HG02981 (cell line): ENCODE results near the gene CASQ2.

Experiments used
- ATAC-seq: cut with Tn5 transposase; IDR thresholded peaks from one replicate; pipeline ENCODE4 v1.9.1; 2021; ENCODE audit warnings: mild to moderate bottlenecking, moderate library complexity; ENCODE audit not compliant: unreplicated experiment

Gene CASQ2

DNA sequence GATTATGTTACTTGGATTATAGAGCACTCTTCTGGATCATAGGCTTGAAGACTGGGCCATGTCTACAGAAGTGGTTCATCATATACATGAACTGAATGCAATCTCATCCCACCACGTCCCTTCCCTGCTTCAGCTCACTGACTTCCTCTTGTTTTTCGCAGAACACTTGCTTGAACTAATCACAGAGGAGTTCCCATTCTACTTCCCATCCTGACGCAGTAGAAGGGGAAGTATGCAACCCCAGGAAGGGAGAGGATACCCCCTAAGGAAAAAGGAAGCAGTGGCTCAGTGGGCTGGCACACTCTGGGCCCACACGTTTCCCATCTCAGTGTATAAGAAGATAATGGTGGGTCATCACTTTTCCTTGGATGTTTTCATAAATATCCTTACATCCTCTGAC, 36.2 kb downstream of the CASQ2 start:
- no peak for ATAC-seq

DNA sequence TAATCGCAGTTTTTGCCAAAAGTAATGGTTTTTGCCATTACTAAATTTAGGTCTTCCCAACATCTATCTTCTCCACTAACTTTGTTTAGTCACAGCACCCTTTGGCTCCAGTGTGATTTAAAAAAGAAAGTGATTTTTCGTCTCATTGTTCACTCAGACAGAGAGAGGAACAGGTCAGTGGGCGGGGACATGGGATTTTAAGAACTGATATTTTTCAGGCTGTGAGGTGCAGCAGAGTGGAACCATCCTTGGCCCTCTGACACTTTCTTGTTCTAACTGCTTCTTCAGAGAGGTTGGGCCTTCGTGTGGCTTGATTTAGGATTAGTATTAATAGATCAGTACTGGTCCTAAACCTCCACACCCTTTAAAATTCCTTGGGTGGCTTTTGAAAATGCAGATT, 38.8 kb downstream of the CASQ2 start:
- peak; percentile 90 for ATAC-seq

DNA sequence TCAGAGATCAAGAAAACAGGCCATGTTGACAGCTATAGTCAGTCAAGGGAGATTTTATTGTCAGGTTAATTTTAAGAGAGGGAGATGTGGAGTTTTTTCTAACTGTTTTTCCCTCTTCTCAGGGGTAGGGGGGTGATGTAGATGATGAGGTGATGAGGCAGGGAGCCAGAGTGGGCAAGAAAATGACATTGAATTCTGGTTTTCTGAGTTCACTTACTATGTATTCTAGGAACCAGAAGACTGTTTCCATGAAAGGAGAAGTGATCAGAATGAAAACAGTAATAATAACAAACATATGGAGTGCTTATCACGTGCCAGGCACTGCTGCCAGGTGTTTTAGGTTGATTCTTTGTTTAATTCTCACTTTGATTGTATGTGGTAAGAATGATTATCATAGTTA, 40.2 kb downstream of the CASQ2 start:
- ATAC-seq, result no peak

DNA sequence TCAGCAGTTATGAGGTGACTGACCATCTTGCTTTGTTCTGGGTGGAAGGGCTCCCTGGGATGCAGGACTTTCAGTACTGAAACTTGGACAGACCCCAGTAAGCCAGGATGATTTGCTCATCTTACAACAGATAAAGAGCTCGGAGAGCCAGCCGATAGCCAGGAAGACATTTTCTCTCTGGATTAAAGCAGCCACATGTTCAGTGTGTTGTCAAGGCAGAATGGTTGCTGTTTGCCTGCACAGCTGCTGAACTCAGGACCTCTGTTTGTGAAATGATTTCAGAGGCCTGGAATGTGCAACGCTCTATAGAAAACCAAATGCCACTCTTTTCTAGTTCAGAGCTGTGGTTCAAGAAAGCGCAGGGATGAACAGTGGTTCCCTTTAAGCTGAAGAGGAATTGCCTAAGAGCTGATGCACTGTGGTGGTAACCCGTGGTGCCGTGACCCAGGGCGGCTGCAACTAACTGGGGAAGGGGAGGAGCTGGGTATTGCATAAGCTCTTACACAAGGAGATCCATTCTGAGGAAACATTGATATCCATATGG, 40.7 kb downstream of the CASQ2 start:
- ATAC-seq, result no peak

DNA sequence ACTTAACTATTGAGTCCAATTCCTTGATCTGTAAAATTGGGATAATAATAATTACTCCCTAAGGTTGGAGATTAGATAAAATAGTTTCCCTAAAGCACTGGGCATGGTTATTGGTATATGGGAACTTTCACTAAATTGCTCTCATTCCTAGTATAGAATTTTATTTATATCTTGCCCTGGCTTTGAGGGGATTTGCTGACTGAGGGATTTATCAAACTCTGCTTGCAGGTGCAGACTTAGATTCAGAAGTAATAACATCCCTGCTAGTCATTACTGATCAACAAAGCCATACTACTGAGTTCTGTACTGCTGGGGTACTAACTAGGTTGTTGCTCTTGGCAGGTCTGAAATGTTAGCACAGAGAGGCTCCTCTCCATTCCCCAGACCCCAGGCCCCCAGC, 41.9 kb downstream of the CASQ2 start:
- ATAC-seq, result no peak

DNA sequence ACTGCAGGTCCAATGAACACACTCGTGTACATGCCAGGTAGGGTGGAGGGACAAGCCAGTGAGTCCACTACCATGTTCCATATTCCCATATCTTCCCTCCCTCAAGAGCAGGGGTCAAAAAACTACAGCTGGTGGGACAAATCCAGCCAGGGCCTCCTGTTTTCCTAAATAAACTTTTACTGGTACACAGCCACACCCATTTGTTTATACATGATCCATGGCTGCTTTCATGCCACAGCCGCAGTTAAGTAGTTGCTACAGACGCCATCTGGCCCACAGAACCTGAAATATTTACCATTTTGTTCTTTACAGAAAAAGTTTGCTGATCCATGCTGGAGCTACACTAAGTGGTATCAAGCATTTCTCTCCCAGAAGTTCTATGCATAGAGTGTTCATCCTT, 42.4 kb downstream of the CASQ2 start:
- no peak for ATAC-seq

DNA sequence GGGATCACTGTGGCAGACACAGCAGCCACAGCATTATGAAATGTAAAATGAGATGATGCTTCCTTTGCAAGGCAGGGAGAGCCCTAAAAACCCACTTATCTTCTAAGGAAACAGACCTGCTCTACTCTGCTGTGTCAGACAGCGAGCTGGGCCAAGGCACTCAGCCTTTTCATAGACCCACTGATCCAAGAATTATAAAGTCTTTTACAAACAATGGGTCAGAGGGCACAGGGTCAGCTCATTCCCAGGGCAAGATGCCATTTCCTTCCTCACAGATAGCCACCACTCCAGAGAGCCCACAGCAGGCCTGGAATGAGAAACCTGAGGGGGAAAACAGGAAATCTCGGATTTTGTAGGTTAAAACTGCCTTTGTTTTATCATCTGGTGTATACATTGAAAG, 42.9 kb downstream of the CASQ2 start:
- no peak for ATAC-seq

DNA sequence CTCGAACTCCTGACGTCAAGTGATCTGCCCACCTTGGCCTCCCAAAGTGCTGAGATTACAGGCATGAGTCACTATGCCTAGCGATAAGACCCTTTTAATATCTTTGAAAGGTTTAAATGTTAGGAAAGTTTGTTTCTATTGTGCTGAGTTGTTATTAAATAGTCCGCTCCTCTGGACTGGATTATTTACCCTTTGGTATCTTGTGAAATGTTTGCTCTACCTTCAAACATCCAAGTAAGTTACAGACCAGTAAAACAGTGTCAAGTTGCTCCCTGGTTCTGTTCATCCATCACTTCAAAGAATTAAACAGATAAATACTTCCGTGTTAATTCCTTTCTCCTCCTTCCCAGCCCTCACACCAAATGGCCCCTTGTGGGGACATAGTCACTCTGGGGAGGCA, 44.8 kb downstream of the CASQ2 start:
- ATAC-seq, result no peak

DNA sequence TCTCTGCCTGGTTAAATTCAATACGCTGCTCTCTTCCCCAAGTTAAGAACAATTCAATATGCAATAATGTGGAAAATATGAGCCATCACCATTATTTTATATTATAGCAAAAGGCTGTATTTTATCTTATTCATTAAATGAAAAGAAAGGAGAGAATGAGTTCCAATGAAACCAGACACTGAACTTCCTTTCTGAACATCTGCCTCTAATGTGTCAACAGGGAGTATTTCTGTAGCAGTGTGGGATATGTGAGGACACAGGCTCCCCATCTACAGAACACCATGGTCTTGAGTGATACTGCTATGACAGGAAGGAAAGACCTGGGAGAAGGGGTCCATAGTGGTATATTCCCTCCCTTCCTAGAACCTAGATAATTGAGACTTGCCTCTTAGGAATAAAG, 46.3 kb downstream of the CASQ2 start:
- ATAC-seq, result no peak

DNA sequence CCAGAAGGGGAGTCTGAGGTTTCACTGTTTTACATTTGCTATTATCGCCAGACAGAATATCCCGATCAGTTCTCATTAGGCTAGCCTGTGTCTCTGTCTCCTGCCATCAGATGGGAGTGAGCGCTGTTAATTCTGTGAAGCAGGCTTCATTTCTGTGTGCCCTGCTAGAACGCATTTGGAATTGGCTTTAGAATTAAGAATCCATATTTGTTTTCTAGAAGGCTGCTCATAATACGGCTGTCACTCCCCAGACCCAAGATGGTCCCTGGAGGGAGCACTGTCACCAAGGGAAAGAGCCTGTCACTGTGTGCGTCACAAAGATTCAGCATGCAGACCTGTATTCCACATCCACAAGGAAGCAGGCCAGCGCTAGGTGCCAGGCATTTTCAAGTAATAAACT, 49.2 kb downstream of the CASQ2 start:
- ATAC-seq, result no peak

DNA sequence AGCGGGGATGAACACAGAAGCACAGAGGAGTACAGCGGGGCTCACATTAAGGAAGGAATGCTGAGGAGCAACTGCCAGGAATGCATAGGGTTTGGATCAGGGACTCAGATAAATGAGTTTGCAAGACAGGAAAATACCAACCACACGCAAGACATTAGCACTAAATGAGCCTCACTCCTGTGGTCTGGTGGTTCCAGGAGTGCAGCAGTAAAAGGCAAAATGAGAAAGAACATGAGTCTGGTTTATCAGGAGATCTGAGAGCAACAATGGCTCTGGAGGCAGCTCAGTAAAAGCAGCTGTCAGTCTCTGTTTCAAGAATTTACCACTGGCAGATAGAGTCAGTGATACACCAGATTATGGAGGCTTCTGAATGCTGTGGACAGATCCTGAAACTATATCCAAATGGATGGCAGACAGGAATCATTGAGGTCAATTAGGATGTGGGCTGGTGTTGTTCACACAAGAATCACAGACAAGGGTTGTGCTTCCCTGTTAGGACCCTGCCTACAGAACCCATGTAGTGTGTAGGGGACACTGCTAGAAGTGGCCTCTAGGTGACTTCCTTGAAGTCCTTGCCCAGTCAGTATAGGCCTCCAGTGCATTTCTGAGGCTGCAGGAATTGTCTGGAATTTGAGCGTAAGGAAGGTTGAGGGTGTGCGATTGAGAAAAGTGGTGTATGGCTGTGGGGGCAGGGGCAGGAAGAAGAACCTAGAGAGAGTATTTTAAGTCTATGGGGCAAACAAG, 50.3 kb downstream of the CASQ2 start:
- ATAC-seq, result no peak

DNA sequence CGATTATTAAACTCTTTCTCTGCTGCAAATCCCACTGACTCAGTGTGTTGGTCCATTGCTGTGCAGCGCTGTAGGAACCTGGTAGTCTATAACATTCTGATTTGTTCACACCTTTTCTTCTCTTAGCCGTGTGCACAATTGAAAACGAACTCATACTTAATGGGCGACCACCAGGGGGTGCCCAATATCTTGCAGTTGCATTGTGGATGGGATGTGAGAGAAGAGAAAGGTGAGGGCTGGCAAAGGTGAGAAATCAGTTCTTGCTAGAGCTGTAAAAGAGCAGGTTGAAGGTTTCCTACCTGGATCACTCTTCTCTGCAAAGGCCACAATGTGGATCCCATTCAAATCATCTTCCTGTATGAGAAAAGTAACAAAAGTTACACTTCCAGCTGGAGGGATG, 51.0 kb downstream of the CASQ2 start:
- no peak for ATAC-seq

DNA sequence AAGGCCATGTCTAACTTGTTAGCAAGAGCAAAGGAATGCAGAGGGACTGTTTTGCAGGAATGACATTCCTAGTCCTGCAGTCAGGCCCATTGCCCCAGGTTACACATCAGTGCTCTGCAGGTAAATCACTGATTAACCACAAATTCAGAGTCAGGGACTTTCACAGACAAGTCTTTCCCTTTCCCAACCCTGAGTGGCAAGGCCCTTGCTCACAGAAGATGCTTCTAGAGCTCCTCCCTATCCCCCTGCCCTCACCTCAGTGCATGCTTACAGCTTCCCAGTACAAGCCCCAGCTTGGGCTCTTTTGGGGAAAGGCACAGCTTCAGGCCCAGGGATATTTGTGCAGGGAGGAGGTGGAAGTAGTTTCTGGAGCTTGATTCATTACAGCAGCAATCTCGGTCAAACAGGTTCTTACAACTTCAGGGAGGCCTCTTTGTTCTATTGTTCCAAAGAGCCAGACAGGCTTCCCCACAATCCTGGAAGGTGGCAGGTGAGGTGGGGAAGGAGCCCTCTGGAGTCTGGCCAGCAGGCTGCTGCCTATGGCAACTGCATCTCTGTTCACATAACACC, 53.9 kb downstream of the CASQ2 start:
- no peak for ATAC-seq

DNA sequence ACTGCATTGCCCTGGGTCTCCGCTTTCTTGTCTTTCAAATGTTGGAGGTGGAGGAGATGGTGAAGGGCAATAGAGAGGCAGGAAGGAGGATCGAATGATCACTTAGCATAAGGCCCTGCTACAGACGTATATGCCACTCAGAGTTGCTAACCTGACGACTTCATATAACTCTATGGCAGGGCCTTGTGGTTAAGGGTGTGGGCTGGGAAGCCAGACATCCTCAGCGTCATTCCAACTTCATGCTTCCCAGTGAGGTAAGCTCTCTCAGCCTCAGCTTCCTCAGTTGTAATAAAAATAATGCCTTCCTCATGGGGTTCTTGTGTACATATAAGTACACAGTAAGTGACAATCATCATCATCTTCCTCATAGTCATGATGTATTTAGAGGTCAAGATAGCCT, 54.6 kb downstream of the CASQ2 start:
- no peak for ATAC-seq

DNA sequence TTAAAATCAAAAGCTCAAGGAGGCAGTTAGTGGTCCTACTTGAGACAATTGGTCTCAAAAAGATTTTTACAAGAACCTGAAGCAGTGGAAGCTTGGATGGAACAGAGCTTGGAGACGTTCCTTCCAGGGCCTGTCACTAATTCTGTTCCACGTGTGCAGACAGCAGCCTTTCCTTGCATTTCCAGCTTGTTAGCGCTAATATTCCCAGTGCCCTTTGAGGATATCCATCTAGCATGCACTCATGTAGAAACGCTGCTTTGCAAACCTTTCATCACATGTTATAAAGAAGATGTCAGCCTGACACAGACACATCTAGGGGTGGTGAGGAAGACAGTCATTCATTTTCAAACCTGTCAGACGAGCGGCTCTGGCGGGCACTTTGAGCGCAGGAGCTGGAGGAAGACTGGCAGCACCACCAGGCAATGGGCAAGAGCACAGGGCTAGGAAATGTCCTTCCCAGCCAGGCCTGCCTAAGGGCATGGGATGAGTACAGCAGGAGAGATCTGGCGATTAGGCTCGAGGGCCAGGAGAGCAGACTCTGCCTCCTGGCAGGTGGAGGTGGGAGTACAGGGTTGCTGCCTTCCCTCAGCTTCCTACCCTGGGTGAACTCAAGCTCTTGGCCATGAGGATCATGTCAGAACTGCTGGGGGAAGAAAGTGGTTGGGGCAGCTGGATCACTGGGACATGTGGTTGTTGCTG, 55.5 kb downstream of the CASQ2 start:
- no peak for ATAC-seq

DNA sequence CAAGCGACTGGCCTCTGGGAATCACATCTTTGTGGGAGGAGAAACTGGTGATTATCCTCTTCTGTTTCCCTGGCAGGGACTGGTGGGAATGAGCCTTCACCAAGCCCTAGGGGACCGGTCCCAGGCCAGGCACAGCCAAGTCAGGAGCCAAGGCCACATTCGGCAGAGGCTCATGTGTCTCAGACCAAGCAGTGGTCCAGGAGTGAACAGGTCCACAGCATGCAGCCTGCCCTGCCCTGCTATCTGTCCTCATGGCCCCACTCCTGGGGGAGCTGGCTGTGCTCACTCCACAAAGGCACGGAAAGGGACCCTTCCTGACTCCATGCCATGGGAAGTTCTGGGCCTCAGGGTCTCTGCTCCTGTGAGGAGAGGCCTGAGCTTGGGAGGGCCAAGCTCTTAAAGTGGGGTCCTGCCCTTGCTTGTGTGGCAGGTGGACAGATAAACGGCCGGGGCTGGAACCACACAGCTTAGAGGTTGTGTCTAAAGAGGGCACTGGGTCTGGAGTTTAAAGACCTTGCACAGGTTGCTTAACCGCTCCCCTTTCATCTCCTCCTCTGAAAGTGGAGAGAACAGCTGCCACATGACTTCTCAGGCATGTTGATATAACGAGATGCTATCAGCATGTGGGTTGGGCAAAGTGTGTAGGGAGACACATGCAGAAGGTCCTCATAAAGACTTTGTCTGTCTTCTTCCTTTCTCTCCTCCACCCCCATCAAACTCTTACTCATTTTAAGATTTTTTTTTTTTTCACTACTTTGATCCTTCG, 57.5 kb downstream of the CASQ2 start:
- no peak for ATAC-seq

DNA sequence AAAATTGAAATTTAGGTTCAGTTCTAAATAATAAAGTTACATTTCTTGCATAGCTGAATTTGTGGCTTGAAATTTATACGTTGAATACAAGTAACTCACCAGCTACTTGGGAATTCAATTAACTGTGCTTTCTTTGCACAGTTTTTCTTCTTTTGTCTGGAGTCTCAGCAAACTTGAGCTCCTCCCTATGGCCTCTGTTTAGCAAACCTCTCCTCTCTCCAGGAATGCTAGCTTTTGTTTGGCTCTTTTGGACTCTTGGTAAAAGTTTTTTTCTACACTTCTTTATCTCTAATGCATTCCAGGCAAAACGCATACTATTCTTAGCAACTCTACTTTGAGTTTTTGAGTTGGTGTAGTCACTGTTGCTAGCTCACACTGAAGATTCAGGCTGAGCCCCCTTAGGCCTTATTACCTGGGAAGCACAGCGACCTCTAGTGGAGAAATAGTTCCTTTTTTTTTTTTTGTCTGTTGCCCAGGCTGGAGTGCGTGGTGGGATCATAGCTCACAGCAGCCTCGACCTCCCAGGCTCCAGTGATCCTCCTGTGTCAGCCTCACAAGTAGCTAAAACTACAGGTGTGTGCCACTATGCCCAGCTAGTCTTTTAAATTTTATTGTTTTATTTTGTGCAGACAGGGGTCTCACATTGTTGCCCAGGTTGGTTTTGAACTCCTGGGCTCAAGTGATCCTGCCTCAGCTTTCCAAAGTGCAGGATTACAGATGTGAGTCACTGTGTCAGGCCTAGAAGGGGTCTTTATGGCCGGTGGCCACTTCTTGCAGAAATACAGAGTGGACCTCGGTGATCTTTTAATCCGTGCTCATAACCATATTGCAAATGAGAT, 61.7 kb downstream of the CASQ2 start:
- ATAC-seq, result peak; percentile 61

DNA sequence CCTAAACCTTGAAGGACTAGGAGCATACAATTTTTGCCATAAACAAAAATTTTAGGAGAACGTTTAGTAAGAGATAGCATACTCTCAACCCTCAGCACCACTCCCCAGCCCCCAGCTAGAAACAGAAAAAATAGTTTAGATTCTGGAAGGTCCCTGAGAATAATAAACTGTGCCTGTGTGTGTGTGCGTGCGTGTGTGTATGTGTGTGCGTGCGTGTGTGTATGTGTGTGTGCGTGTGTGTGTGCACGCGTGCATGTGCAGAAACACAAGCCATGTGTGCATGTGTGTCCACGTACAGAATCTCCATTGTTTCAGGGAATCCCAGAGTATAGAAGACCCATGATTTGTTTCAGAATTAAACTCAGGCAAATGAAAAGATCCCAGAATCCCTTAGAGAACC, 62.6 kb downstream of the CASQ2 start:
- no peak for ATAC-seq

DNA sequence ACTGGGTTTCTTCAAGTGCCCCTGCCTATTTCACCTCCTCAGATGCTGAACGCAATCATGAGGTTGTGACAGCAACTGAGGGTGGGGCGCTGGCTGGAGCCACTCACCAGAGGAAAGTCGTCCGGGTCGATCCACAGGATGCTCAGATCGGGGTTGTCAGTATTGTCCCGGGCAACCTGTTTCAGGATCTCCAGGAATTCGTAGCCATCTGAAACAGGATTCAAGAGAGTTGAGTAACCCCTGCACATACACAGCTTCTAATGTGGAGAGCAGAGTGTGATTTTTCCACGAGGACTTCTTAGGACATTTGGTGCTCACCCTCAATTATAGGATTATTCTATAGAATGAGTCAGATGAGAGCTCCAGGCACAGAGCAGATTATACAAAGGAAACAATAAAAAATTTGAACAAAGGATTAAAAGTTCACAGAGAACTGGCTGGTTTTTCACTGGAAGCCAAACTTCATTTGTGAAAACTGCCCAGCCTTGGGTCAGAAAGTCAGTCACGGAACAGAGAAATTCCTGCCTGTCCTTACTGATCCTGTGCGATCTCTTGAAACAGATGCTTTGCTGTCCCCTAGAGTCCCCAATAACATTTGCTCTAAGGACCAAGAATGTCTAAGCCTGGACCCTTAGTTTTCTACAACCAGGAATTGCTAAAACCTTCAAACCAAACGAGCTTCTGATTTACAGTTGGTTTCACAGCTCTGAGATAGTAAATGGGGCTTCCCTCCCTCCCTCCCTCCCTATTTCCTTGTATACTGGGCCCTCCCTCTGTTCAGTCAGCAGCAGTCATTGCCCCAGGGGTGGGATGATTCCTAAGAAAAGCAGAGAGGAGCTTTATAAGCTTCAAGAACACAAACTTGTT, 63.2 kb downstream of the CASQ2 start:
- no peak for ATAC-seq

DNA sequence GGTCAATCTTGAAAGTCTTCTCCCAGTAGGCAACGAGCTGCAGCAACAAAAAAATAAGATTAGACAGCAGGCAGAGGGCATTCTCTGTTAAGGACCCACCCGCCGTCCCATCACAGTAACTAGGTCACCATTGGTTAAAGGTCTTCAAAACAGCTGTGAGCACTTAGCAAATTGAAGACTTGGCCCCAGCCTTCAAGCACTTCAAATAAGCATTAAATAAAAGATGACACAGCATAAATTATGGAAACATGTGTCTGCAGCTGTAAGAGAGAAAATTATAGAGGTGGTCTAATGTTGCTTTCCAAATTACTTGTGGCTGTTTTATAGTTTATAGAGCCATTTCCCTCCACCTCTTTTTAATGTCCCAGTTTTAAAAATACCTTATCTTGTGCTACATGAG, 65.6 kb downstream of the CASQ2 start:
- no peak for ATAC-seq
